ENCODE data around the gene PPP1R15A.
A peak's percentile ranks its signal among the peaks of the same experiment; 100 is the strongest.
"Not testable (repeated sequence)": the region's sequence is repeated elsewhere in the genome, so short reads cannot be mapped to it uniquely, and the experiment has no call there.

The PPP1R15A gene

GRCh38 chr19:48873476-48874302 lies 1.5 kb downstream of the PPP1R15A start:
- Histone ChIP-seq H3K4me3 (ENCODE audit: low read depth, low read length) (peak overlapping the region; percentile 100), H3K27ac (peak overlapping the region; percentile 100), H3K36me3 (replicated peaks) (peaks cover 53% of the 10 kb centered on the region), H3K27me3 (replicated peaks) (no peaks in the 10 kb centered on the region)
- in situ Hi-C loops (cut with HindIII; ENCODE audit: low pct_ligation_motif_present, low sequenced_read_pairs) = no loop called here
- TF ChIP-seq CTCF (IDR thresholded peaks at IDR 0.05; ENCODE audit: low read depth, low read length, missing control alignments) = no peak
- no peak for DNase-seq

DNA sequence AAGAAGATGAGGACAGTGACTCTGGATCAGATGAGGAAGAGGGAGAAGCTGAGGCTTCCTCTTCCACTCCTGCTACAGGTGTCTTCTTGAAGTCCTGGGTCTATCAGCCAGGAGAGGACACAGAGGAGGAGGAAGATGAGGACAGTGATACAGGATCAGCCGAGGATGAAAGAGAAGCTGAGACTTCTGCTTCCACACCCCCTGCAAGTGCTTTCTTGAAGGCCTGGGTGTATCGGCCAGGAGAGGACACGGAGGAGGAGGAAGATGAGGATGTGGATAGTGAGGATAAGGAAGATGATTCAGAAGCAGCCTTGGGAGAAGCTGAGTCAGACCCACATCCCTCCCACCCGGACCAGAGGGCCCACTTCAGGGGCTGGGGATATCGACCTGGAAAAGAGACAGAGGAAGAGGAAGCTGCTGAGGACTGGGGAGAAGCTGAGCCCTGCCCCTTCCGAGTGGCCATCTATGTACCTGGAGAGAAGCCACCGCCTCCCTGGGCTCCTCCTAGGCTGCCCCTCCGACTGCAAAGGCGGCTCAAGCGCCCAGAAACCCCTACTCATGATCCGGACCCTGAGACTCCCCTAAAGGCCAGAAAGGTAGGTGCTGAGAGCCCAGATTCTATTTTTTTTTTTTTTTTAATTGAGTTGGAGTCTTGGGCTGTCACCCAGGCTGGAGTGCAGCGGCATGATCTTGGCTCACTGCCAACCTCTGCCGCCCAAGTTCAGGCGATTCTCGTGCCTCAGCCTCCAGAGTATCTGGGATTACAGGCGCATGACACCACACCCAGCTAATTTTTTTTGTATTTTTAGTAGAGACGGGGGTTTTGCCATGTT lies 2.3 kb downstream of the PPP1R15A start:
- H3K27ac ChIP-seq = peak overlapping the region; percentile 100
- DNase-seq = peak; percentile 51
- no peaks in the 10 kb centered on the region for H3K27me3 ChIP-seq (replicated peaks)
- peaks cover 53% of the 10 kb centered on the region for H3K36me3 ChIP-seq (replicated peaks)
- TF ChIP-seq CTCF (IDR thresholded peaks at IDR 0.05; ENCODE audit: low read depth, low read length, missing control alignments) = no peak
- H3K4me3 ChIP-seq (ENCODE audit: low read depth, low read length) = peak overlapping the region; percentile 100
- in situ Hi-C loops (cut with HindIII; ENCODE audit: low pct_ligation_motif_present, low sequenced_read_pairs) = no loop called here

DNA sequence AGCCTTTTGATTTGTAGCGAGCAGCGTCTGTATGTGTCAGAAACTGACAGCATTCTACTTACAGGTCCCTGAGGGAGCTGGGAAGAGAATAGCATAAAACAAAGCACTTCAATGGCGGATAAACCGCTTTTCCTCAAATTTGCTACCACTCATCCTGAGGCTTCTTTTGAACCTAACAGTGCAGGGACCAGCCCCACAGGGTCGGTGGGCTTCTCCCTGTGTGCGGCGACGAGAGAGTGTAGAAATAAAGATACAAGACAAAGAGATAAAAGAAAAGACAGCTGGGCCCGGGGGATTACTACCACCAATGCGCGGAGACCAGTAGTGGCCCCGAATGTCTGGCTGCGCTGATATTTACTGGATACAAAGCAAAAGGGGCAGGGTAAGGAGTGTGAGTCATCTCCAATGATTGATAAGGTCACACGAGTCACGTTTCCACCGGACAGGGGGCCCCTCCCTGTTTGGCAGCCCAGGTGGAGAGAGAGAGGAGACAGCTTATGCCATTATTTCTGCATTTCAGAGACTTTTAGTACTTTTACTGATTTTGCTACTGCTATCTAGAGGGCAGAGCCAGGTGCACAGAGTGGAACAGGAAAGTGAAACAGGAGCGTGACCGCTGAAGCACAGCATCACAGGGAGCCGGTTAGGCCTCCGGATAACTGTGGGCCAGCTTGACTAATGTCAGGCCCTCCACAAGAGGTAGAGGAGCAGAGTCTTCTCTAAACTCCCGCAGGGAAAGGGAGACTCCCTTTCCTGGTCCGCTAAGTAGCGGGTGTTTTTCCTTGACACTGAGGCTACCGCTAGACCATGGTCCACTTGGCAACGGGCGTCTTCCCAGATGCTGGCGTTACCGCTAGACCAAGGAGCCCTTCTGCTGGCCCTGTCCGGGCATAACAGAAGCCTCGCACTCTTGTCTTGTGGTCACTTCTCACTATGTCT lies 4.1 kb downstream of the PPP1R15A start:
- H3K36me3 ChIP-seq (replicated peaks) = peaks cover 53% of the 10 kb centered on the region
- H3K27ac ChIP-seq = peak overlapping the region; percentile 100
- H3K27me3 ChIP-seq (replicated peaks); in situ Hi-C loops (cut with HindIII; ENCODE audit: low pct_ligation_motif_present, low sequenced_read_pairs); DNase-seq: not testable (repeated sequence)
- H3K4me3 ChIP-seq (ENCODE audit: low read depth, low read length) = peak overlapping the region; percentile 100

- no peak overlapping the region for H3K4me3 ChIP-seq (ENCODE audit: low read depth, low read length)
- no peak for TF ChIP-seq CTCF (IDR thresholded peaks at IDR 0.05; ENCODE audit: low read depth, low read length, missing control alignments)
- no peak for DNase-seq
Measured at GRCh38 chr19:48877855-48878195, 5.6 kb downstream of the PPP1R15A start.

DNA sequence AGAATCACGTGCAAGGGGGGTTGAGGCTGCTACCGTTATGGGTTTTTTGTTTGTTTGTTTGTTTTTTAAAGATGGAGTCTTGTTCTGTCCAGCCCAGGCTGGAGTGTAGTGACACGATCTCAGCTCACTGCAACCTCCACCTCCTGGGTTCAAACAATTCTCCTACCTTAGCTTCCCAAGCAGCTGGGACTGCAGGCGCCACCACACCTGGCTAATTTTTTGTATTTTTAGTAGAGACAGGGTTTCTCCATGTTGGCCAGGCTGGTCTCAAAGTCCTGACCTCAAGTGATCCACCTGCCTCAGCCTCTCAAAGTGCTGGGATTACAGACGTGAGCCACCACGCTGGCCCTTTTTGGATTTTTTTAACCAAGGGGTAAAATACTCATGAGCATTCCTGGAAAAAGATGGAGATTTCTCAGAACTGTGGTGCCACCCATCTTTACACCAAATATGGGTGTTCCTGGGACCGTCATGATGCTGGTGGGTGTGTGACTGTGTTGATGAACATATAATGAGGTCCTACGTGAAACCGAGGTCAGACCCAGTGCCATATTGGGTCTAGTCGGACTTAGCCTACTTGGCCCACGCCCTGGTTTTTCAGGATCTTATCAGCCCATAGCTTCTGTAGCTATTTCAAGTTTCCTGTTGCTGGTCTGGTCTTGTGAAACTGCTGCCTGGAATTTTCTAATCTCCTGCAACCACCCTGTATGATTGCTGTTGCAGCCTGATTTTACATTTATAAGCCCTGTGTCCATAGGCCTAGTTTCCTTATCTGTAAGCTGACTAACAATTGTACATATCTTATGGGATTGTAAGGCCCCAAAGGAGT lies 6.2 kb downstream of the PPP1R15A start:
- no peak overlapping the region for H3K4me3 ChIP-seq (ENCODE audit: low read depth, low read length)
- no peaks in the 10 kb centered on the region for H3K27me3 ChIP-seq (replicated peaks)
- H3K27ac ChIP-seq = no peak overlapping the region
- DNase-seq = peak; percentile 54
- H3K36me3 ChIP-seq (replicated peaks) = peaks cover 44% of the 10 kb centered on the region
- no peak for TF ChIP-seq CTCF (IDR thresholded peaks at IDR 0.05; ENCODE audit: low read depth, low read length, missing control alignments)
- in situ Hi-C loops (cut with HindIII; ENCODE audit: low pct_ligation_motif_present, low sequenced_read_pairs) = no loop called here

More at GRCh38 chr19:48877855-48878195, 5.6 kb downstream of the PPP1R15A start:
- no peak overlapping the region for H3K27ac ChIP-seq
- H3K27me3 ChIP-seq (replicated peaks) = no peaks in the 10 kb centered on the region
- in situ Hi-C loops (cut with HindIII; ENCODE audit: low pct_ligation_motif_present, low sequenced_read_pairs) = no loop called here
- H3K36me3 ChIP-seq (replicated peaks) = peaks cover 48% of the 10 kb centered on the region
